Measurements from ENCODE around the gene DLGAP4.
"Not testable (repeated sequence)": the region's sequence is repeated elsewhere in the genome, so short reads cannot be mapped to it uniquely, and the experiment has no call there.

Gene DLGAP4

GRCh38 chr20:36370991-36371790, 65.1 kb downstream of the DLGAP4 start:
- no peak for TF ChIP-seq CTCF (IDR thresholded peaks at IDR 0.05; ENCODE audit: extremely low read depth, missing control alignments)
- no peak for DNase-seq (ENCODE audit: low spot score)

- no peak for DNase-seq (ENCODE audit: low spot score)
- no peak for TF ChIP-seq CTCF (IDR thresholded peaks at IDR 0.05; ENCODE audit: extremely low read depth, missing control alignments)
Measured at GRCh38 chr20:36372666-36373065, 66.5 kb downstream of the DLGAP4 start.

GRCh38 chr20:36373089-36373488, 67.0 kb downstream of the DLGAP4 start:
- DNase-seq (ENCODE audit: low spot score): no peak
- no peak for TF ChIP-seq CTCF (IDR thresholded peaks at IDR 0.05; ENCODE audit: extremely low read depth, missing control alignments)

GRCh38 chr20:36374995-36375394, 68.9 kb downstream of the DLGAP4 start:
- DNase-seq (ENCODE audit: low spot score): no peak
- TF ChIP-seq CTCF (IDR thresholded peaks at IDR 0.05; ENCODE audit: extremely low read depth, missing control alignments): no peak

GRCh38 chr20:36377348-36378326, 71.5 kb downstream of the DLGAP4 start:
- TF ChIP-seq CTCF (IDR thresholded peaks at IDR 0.05; ENCODE audit: extremely low read depth, missing control alignments): no peak
- no peak for DNase-seq (ENCODE audit: low spot score)

GRCh38 chr20:36378686-36379085, 72.5 kb downstream of the DLGAP4 start:
- DNase-seq (ENCODE audit: low spot score): no peak
- no peak for TF ChIP-seq CTCF (IDR thresholded peaks at IDR 0.05; ENCODE audit: extremely low read depth, missing control alignments)

- DNase-seq (ENCODE audit: low spot score): not testable (repeated sequence)
Measured at GRCh38 chr20:36379914-36380313, 73.8 kb downstream of the DLGAP4 start.
